Liver (tissue), 9 donors: ENCODE data around the gene SLC7A11. TPM values are rescaled to one million over a fixed set of nuclear protein-coding genes. Genes with fewer than 3 reads are reported as not detected.

ENCODE experiments used
- DNase-seq: peaks from one replicate; pipeline ENCODE4 v3.0.0-alpha.2; 2017; ENCODE audit warnings: low spot score
- H3K27ac ChIP-seq, 2 donors: one replicate each; pipeline ENCODE4 v1.7.0; 2013; ENCODE audit warnings: inconsistent platforms in 2 of 2, low read length in 2 of 2, control low read depth in 1 of 2, low read depth in 1 of 2, mild to moderate bottlenecking in 1 of 2
- H3K27me3 ChIP-seq, 4 donors: one replicate each; pipeline versions ENCODE4 v1.6.1 to v1.7.0; 2013; ENCODE audit warnings: low read length in 3 of 4, inconsistent platforms in 1 of 4, mild to moderate bottlenecking in 1 of 4, moderate library complexity in 1 of 4; ENCODE audit not compliant: control insufficient read depth in 4 of 4, insufficient read depth in 4 of 4
- H3K36me3 ChIP-seq, 4 donors: one replicate each; pipeline versions ENCODE4 v1.6.1 to v1.7.0; 2013; ENCODE audit warnings: low read length in 3 of 4, mild to moderate bottlenecking in 3 of 4, low read depth in 1 of 4, moderate library complexity in 1 of 4; ENCODE audit not compliant: control insufficient read depth in 4 of 4, insufficient read depth in 3 of 4
- H3K4me1 ChIP-seq, 4 donors: one replicate each; pipeline versions ENCODE4 v1.6.1 to v1.7.0; 2013; ENCODE audit warnings: low read length in 3 of 4, mild to moderate bottlenecking in 3 of 4, moderate library complexity in 1 of 4; ENCODE audit not compliant: control insufficient read depth in 4 of 4, insufficient read depth in 4 of 4
- H3K4me3 ChIP-seq, 3 donors: one replicate each; pipeline versions ENCODE4 v1.6.1 to v1.7.0; 2013; ENCODE audit warnings: low read length in 3 of 3, control low read depth in 1 of 3, low read depth in 1 of 3, mild to moderate bottlenecking in 1 of 3
- H3K9ac ChIP-seq, 2 donors: one replicate each; pipeline ENCODE4 v1.7.0; 2013; ENCODE audit warnings: low read length in 2 of 2, mild to moderate bottlenecking in 2 of 2, moderate library complexity in 2 of 2, control low read depth in 1 of 2, low read depth in 1 of 2
- H3K9me3 ChIP-seq, 4 donors: one replicate each; pipeline versions ENCODE4 v1.6.1 to v1.7.0; 2013; ENCODE audit warnings: low read length in 3 of 4; ENCODE audit not compliant: control insufficient read depth in 4 of 4
- ATF3 ChIP-seq: IDR thresholded peaks from 2 replicates; pipeline ENCODE4 v1.6.1; 2016; ENCODE audit warnings: antibody characterized with exemption
- EGR1 ChIP-seq, 2 donors: IDR thresholded peaks; 2 replicates each; pipeline ENCODE4 v1.6.1; 2016 to 2018; ENCODE audit warnings: antibody characterized with exemption in 2 of 2, low read depth in 2 of 2
- FOXA1 ChIP-seq: IDR thresholded peaks from 2 replicates; pipeline ENCODE4 v1.6.1; 2016; ENCODE audit warnings: antibody characterized with exemption
- FOXA2 ChIP-seq: IDR thresholded peaks from 2 replicates; pipeline ENCODE4 v1.6.1; 2016; ENCODE audit warnings: antibody characterized with exemption
- GABPA ChIP-seq, 2 donors: IDR thresholded peaks in 1 of 2; conservative IDR thresholded peaks in 1 of 2; 2 replicates each; pipeline ENCODE4 v1.6.1; 2016; ENCODE audit warnings: antibody characterized with exemption in 2 of 2, mild to moderate bottlenecking in 1 of 2, moderate library complexity in 1 of 2
- HNF4A ChIP-seq, 2 donors: conservative IDR thresholded peaks; 2 replicates each; pipeline ENCODE4 v1.6.1; 2016; ENCODE audit warnings: antibody characterized with exemption in 2 of 2, mild to moderate bottlenecking in 2 of 2
- HNF4G ChIP-seq: IDR thresholded peaks from 2 replicates; pipeline ENCODE4 v1.6.1; 2016; ENCODE audit warnings: antibody characterized with exemption
- JUND ChIP-seq, 2 donors: IDR thresholded peaks; 2 replicates each; pipeline ENCODE4 v1.6.1; 2016; ENCODE audit warnings: antibody characterized with exemption in 2 of 2
- MAX ChIP-seq: IDR thresholded peaks from 2 replicates; pipeline ENCODE4 v1.6.1; 2016; ENCODE audit warnings: antibody characterized with exemption
- NR2F2 ChIP-seq: IDR thresholded peaks from 2 replicates; pipeline ENCODE4 v1.6.1; 2016; ENCODE audit warnings: antibody characterized with exemption
- RAD21 ChIP-seq, 2 donors: IDR thresholded peaks; 2 replicates each; pipeline ENCODE4 v1.6.1; 2016; ENCODE audit warnings: antibody characterized with exemption in 2 of 2, mild to moderate bottlenecking in 2 of 2
- REST ChIP-seq: IDR thresholded peaks from 2 replicates; pipeline ENCODE4 v1.6.1; 2016; ENCODE audit warnings: antibody characterized with exemption, mild to moderate bottlenecking
- RXRA ChIP-seq, 2 donors: IDR thresholded peaks; 2 replicates each; pipeline ENCODE4 v1.6.1; 2017 to 2018; ENCODE audit warnings: antibody characterized with exemption in 2 of 2, mild to moderate bottlenecking in 1 of 2
- SP1 ChIP-seq: IDR thresholded peaks from 2 replicates; pipeline ENCODE4 v1.6.1; 2018; ENCODE audit warnings: antibody characterized with exemption, mild to moderate bottlenecking
- TAF1 ChIP-seq: conservative IDR thresholded peaks from 2 replicates; pipeline ENCODE4 v1.6.1; 2016; ENCODE audit warnings: antibody characterized with exemption, mild to moderate bottlenecking
- YY1 ChIP-seq: IDR thresholded peaks from 2 replicates; pipeline ENCODE4 v1.6.1; 2016; ENCODE audit warnings: antibody characterized with exemption, mild to moderate bottlenecking
- WGBS: extraction: QIAGEN DNeasy Blood & Tissue Kit; methylation state at CpG from one replicate; pipeline ENCODE4 v1.1.7; 2013; 5-methylcytosine and 5-hydroxymethylcytosine counted together
- polyA plus RNA-seq, 2 donors: library from polyadenylated mRNA; stranded (reverse) in 1 of 2; unstranded in 1 of 2; fragments of 200-250 nt in 1 of 2; fragments of >200 nt in 1 of 2; fragmentation: Nextera tagmentation in 1 of 2; extraction: Ambion mirVana in 1 of 2; gene quantifications; one replicate each; pipeline versions ENCODE4 v1.2.1 to v1.2.3, GENCODE V29; 2013 to 2015
- total RNA-seq, 2 donors: library from RNA; depleted of rRNA; stranded (reverse); fragments of >200 nt; gene quantifications; one replicate each; pipeline ENCODE4 v1.2.3, GENCODE V29; 2014
- TF ChIP-seq, protein P1 (sequence below): IDR thresholded peaks from 2 replicates; pipeline ENCODE4 v1.6.1; 2016; ENCODE audit warnings: antibody characterized with exemption
- TF ChIP-seq, protein P2 (sequence below): fragments of 150-350 bp; IDR thresholded peaks from 2 replicates; pipeline ENCODE4 v1.5.1; 2017; ENCODE audit warnings: improper control_type of control experiment, low read depth, low read length; ENCODE audit not compliant: missing input control
- donor health status: healthy.
- donor health status: healthy.
- donor health status: healthy.
- donor health status: healthy.
- donor health status: healthy.

The SLC7A11 gene
- total and polyA plus RNA-seq, 4 donors = 0.02 to 1.9 (median 0.29) TPM

- TF ChIP-seq SP1 (no peak), RXRA (IDR thresholded peaks at IDR 0.05) (no peak)
Observed at GRCh38 chr4:138259824-138260223, 17.7 kb upstream of the SLC7A11 start (continued).

DNA sequence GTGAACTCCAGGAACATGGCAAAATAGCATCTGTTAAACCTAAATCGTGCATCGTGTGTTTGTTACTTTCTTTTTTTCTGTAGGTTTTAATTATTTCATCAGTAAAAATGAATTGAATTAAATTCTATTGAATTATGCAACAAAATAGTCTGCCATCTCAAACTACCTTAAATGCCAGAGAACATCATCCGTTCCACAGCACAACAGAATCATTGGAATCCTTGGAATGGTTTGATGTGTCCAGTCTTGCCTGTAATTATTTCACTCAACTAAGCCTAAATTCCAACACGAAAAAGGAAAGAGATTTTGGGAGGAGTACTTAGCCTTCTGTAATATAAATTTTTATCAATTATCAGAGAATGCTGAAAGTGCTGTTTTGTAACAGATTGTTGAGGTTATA lies 17.1 kb upstream of the SLC7A11 start:
- no peak overlapping the region for H3K4me3 ChIP-seq
- no peaks in the 10 kb centered on the region for H3K36me3 ChIP-seq
- H3K4me1 ChIP-seq = no peaks in the 10 kb centered on the region
- no peak overlapping the region for H3K9ac ChIP-seq
- DNase-seq = no peak
- 61% methylated on average over 4 of the region's 4 CpGs for WGBS
- H3K9me3 ChIP-seq = peaks cover 0 to 4% (median 0%) of the 10 kb centered on the region in 4 donors
- H3K27ac ChIP-seq = no peak overlapping the region
- TF ChIP-seq FOXA1 (no peak), RAD21 (IDR thresholded peaks at IDR 0.05) (no peak), TAF1 (no peak), EGR1 (IDR thresholded peaks at IDR 0.05; ENCODE audit: low read depth in 2 of 2) (no peak), HNF4A (conservative IDR thresholded peaks at IDR 0.05) (no peak), REST (no peak), ATF3 (no peak), NR2F2 (no peak), HNF4G (no peak), YY1 (no peak), GABPA (IDR thresholded peaks at IDR 0.05 in 1 of 2, conservative IDR thresholded peaks at IDR 0.05 in 1 of 2) (no peak)
- H3K27me3 ChIP-seq = peaks cover 0 to 3% (median 0%) of the 10 kb centered on the region in 4 donors

DNA sequence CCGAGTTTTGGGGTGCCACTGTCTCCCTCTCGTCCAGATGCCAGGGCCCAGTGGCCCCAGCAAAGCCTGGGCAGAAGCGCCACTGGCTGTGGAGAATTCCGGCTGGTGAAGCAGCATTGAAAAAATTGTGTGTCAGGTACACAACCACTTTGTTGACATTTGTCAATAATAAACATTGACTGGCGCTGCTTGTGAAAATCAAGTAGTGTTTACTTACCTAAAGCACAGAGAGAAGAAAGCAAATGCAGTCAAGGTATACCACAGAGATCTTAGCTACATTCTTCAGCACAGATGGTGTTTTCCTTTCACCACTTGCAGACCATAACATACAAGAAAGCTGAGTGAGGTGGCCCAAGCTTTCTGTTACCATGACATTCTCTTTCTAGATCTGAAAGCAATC lies 14.5 kb upstream of the SLC7A11 start:
- Histone ChIP-seq H3K27me3 (no peaks in the 10 kb centered on the region), H3K4me1 (no peaks in the 10 kb centered on the region), H3K36me3 (no peaks in the 10 kb centered on the region), H3K27ac (no peak overlapping the region), H3K4me3 (no peak overlapping the region), H3K9me3 (peaks cover 0 to 4% (median 0%) of the 10 kb centered on the region in 4 donors), H3K9ac (no peak overlapping the region)
- 51% methylated on average over 5 of the region's 5 CpGs for WGBS
- DNase-seq = no peak
- TF ChIP-seq HNF4G = no peak
- no peak for TF ChIP-seq MAX
- TF ChIP-seq TAF1 = no peak
- no peak for TF ChIP-seq FOXA2
- TF ChIP-seq NR2F2 = no peak
- no peak for TF ChIP-seq GABPA (IDR thresholded peaks at IDR 0.05 in 1 of 2, conservative IDR thresholded peaks at IDR 0.05 in 1 of 2)
- no peak for TF ChIP-seq EGR1 (IDR thresholded peaks at IDR 0.05; ENCODE audit: low read depth in 2 of 2)
- TF ChIP-seq REST = no peak
- no peak for TF ChIP-seq SP1
- no peak for TF ChIP-seq JUND (IDR thresholded peaks at IDR 0.05)
- TF ChIP-seq, protein P1, sequence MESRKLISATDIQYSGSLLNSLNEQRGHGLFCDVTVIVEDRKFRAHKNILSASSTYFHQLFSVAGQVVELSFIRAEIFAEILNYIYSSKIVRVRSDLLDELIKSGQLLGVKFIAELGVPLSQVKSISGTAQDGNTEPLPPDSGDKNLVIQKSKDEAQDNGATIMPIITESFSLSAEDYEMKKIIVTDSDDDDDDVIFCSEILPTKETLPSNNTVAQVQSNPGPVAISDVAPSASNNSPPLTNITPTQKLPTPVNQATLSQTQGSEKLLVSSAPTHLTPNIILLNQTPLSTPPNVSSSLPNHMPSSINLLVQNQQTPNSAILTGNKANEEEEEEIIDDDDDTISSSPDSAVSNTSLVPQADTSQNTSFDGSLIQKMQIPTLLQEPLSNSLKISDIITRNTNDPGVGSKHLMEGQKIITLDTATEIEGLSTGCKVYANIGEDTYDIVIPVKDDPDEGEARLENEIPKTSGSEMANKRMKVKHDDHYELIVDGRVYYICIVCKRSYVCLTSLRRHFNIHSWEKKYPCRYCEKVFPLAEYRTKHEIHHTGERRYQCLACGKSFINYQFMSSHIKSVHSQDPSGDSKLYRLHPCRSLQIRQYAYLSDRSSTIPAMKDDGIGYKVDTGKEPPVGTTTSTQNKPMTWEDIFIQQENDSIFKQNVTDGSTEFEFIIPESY = no peak
- no peak for TF ChIP-seq RAD21 (IDR thresholded peaks at IDR 0.05)
- no peak for TF ChIP-seq YY1
- TF ChIP-seq, protein P2, sequence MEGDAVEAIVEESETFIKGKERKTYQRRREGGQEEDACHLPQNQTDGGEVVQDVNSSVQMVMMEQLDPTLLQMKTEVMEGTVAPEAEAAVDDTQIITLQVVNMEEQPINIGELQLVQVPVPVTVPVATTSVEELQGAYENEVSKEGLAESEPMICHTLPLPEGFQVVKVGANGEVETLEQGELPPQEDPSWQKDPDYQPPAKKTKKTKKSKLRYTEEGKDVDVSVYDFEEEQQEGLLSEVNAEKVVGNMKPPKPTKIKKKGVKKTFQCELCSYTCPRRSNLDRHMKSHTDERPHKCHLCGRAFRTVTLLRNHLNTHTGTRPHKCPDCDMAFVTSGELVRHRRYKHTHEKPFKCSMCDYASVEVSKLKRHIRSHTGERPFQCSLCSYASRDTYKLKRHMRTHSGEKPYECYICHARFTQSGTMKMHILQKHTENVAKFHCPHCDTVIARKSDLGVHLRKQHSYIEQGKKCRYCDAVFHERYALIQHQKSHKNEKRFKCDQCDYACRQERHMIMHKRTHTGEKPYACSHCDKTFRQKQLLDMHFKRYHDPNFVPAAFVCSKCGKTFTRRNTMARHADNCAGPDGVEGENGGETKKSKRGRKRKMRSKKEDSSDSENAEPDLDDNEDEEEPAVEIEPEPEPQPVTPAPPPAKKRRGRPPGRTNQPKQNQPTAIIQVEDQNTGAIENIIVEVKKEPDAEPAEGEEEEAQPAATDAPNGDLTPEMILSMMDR = no peak
- TF ChIP-seq ATF3 = no peak
- no peak for TF ChIP-seq FOXA1
